Transverse colon (tissue), 4 donors: ENCODE data around the gene KCP. TPM values are rescaled to one million over a fixed set of nuclear protein-coding genes. Genes with fewer than 3 reads are reported as not detected.

Experiments
- DNase-seq: peaks from one replicate; pipeline ENCODE4 v3.0.0-alpha.2; 2019
- H3K27ac ChIP-seq, 4 donors: fragments of 200-600 bp; sonication (generic); 2 replicates each; pipeline ENCODE4 v1.5.1; 2016 to 2018; ENCODE audit warnings: inconsistent platforms in 4 of 4
- H3K27me3 ChIP-seq: fragments of 200-600 bp; sonication (generic); 2 replicates; pipeline ENCODE4 v1.5.1; 2017; ENCODE audit warnings: inconsistent platforms
- H3K36me3 ChIP-seq, 4 donors: fragments of 200-600 bp; sonication (generic); 2 replicates each; pipeline ENCODE4 v1.5.1; 2017 to 2019; ENCODE audit warnings: inconsistent platforms in 4 of 4
- H3K4me1 ChIP-seq, 4 donors: fragments of 200-600 bp; sonication (generic); 2 replicates each; pipeline ENCODE4 v1.5.1; 2017 to 2020; ENCODE audit warnings: inconsistent platforms in 4 of 4
- H3K4me3 ChIP-seq, 4 donors: fragments of 200-600 bp; sonication (generic); 1 replicate in 1 of 4; 2 replicates in 3 of 4; pipeline versions ENCODE4 v1.5.1 to v1.6.1; 2017 to 2019; ENCODE audit warnings: inconsistent platforms in 4 of 4
- H3K9me3 ChIP-seq, 2 donors: fragments of 200-600 bp; sonication (generic); 2 replicates each; pipeline ENCODE4 v1.5.1; 2017 to 2019; ENCODE audit warnings: inconsistent platforms in 2 of 2
- EP300 ChIP-seq: sonication (generic); formaldehyde crosslinking; IDR thresholded peaks from one replicate; pipeline ENCODE4 v1.6.1; 2017; ENCODE audit warnings: antibody characterized with exemption, low read depth
- POLR2A ChIP-seq: fragments of 450-650 bp; IDR thresholded peaks from one replicate; pipeline ENCODE4 v1.6.1; 2016; ENCODE audit warnings: antibody characterized with exemption, mild to moderate bottlenecking, moderate library complexity
- POLR2AphosphoS5 ChIP-seq, 3 donors: sonication (generic); formaldehyde crosslinking; IDR thresholded peaks; one replicate each; pipeline ENCODE4 v1.6.1; 2016; ENCODE audit warnings: antibody characterized with exemption in 3 of 3
- WGBS, 2 donors: methylation state at CpG; one replicate each; pipeline ENCODE4 v1.1.5; 2018; ENCODE audit warnings: low coverage in 1 of 2; 5-methylcytosine and 5-hydroxymethylcytosine counted together
- in situ Hi-C, 4 donors: fragments of 200-750 bp; cut with MboI; loops; one replicate each; pipeline versions ENCODE4 v1.15.0 to v1.15.1; 2017; ENCODE audit warnings: low sequenced_read_pairs in 3 of 4, low pct_ligation_motif_present in 1 of 4, low pct_unique_long_range_greater_than_20kb in 1 of 4
- intact Hi-C: fragments of 100-400 bp; cut with DNase I; formaldehyde crosslinking; loops from one replicate; pipeline ENCODE4 v1.15.1; 2023; ENCODE audit warnings: low total_unique reads
- total RNA-seq, 4 donors: library from RNA; depleted of rRNA; stranded (reverse); fragments of >200 nt; gene quantifications; one replicate each; pipeline ENCODE4 v1.1.0, GENCODE V29; 2016
- TF ChIP-seq, protein P1 (sequence below), 5 experiments: fragments of 200-600 bp in 3 of 5; fragments of 450-650 bp in 2 of 5; sonication (generic) in 3 of 5; IDR thresholded peaks; 1 replicate in 2 of 5; 2 replicates in 3 of 5; pipeline ENCODE4 v1.5.1; 2016 to 2017; ENCODE audit warnings: antibody characterized with exemption in 5 of 5, inconsistent platforms in 3 of 5, mild to moderate bottlenecking in 2 of 5, moderate library complexity in 1 of 5

KCP gene
- total RNA-seq, 4 donors from 2014 or later = 0.32 to 0.75 (median 0.68) TPM; not detected in 1

DNA sequence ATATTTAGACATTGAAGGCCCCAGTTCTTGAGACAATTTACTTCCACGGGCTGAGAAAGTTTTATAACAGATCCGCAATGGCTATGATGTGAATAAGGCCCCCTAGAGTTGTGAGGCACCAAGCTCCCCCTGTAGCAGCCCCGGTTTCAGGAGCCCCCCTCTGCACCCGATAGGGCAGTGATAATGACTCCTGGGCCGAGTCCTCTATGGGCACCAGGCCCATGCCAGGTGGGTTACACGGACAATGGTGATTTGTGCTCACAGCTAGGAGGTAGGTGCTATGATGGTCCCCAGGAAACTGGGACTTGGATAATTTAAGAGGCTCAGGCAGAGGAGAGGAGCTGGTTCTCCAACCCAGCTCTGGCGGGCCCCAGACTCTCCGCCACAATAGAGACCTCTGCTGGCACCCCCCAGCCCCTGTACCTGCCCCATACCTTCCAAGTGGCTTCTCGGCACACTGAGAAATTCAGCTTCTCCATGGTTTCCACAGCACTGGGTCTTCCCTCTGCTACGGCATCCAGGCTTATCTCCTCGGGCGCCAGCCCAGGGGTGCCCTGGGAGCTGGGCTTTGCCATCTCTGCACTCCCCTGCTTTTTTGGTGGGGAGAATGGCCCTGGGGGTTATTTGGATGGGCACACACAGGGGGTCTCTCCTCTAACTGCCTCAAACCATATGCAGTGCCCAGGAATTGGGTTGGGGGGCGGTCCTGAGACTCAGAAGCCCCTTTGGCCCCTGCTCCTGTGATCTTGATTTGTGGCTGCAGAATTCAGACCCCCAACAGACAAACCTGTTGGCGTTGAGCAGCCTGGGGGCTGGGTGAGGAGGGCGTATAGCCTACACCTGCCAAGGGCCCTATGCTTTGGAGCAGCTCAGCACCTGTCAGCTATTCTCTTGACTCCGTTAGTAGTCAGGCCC lies 12.2 kb upstream of the KCP start:
- Histone ChIP-seq H3K4me3 (no peak overlapping the region), H3K4me1 (no peaks in the 10 kb centered on the region), H3K27ac (no peak overlapping the region), H3K9me3 (no peaks in the 10 kb centered on the region), H3K27me3 (peaks cover 22% of the 10 kb centered on the region), H3K36me3 (no peaks in the 10 kb centered on the region)
- DNase-seq = peak; percentile 5
- WGBS, 2 donors = 84 to 92% methylated on average over 2 to 16 of the region's 16 CpGs
- in situ Hi-C loops = no loop called here
- intact Hi-C loops = no loop called here
- no peak for TF ChIP-seq POLR2AphosphoS5 (IDR thresholded peaks at IDR 0.05)

DNA sequence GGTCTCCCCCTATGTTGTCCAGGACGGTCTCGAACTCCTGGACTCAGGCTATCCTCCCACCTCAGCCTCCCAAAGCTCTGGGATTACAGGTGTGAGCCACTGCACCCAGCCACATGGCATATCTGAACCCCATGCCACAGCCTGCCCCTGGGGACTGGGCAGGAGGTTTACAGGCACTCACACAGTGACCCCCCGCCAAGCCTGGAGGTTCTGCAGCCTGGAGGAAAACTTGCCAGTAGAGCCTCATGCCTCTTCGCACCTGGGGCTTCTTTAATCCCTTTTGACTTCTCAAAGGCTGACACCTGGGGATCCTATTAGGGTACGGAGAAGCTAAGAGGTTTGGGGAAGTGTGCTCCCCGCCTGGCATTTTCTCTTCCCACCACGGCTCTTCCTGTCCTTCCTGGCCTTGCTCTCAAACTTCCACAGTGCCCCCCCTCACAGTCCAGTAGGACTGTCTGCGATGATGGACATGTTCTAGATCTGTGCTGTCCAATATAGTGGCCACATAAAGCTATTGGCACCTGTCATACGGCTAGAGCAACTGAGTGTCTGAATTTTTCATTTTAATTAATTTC lies 11.4 kb upstream of the KCP start:
- H3K27me3 ChIP-seq = peaks cover 25% of the 10 kb centered on the region

DNA sequence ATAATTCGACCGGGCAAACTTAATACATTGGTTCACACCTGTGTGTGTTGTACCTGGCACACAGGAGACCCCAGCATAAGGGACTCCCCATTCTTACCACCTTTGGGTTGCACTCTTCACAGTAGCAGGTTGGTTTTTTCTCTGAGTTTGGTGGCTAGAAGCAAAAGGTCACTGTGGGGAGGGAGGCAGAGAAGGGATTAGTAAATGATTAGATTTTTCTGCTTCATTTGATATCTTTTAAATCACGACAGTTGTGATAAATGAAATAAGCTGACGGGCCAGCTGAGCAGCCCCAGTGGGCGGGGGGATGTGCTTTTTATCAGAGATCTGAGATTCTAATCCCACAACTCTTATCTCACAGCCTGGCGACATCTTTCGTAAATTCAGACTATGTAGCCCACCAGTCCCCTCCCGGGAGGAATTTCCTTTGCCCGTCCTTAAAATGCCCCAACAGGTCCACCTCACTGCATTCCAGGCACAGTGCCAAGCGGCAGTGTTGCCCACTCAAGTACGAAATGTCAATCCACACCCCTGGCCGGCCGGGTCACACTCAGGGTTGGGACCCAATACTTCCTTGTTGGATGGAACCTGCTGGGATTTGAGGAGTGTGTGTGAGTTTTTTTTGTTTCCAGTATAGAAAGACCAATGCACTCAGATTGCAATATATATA lies 10.5 kb upstream of the KCP start:
- H3K4me1 ChIP-seq = peaks cover 0 to 2% (median under 1%) of the 10 kb centered on the region in 4 donors
- intact Hi-C loops (no loop called here), in situ Hi-C loops (no loop called here)
- no peaks in the 10 kb centered on the region for H3K36me3 ChIP-seq
- WGBS, 2 donors = 63 to 70% methylated on average over 5 to 13 of the region's 13 CpGs
- H3K27ac ChIP-seq = no peak overlapping the region
- no peaks in the 10 kb centered on the region for H3K9me3 ChIP-seq
- no peak overlapping the region for H3K4me3 ChIP-seq
- H3K27me3 ChIP-seq = peaks cover 33% of the 10 kb centered on the region
- TF ChIP-seq EP300 = no peak
- TF ChIP-seq, protein P1, sequence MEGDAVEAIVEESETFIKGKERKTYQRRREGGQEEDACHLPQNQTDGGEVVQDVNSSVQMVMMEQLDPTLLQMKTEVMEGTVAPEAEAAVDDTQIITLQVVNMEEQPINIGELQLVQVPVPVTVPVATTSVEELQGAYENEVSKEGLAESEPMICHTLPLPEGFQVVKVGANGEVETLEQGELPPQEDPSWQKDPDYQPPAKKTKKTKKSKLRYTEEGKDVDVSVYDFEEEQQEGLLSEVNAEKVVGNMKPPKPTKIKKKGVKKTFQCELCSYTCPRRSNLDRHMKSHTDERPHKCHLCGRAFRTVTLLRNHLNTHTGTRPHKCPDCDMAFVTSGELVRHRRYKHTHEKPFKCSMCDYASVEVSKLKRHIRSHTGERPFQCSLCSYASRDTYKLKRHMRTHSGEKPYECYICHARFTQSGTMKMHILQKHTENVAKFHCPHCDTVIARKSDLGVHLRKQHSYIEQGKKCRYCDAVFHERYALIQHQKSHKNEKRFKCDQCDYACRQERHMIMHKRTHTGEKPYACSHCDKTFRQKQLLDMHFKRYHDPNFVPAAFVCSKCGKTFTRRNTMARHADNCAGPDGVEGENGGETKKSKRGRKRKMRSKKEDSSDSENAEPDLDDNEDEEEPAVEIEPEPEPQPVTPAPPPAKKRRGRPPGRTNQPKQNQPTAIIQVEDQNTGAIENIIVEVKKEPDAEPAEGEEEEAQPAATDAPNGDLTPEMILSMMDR (IDR thresholded peaks at IDR 0.05) = no peak
- no peak for DNase-seq

More for the DNA sequence above, 11.4 kb upstream of the KCP start:
- TF ChIP-seq, protein P1 (IDR thresholded peaks at IDR 0.05) = no peak
- no peak for TF ChIP-seq EP300
- Histone ChIP-seq H3K4me3 (no peak overlapping the region), H3K36me3 (no peaks in the 10 kb centered on the region), H3K4me1 (no peaks in the 10 kb centered on the region), H3K27ac (no peak overlapping the region), H3K9me3 (no peaks in the 10 kb centered on the region)
- in situ Hi-C loops (no loop called here), intact Hi-C loops (no loop called here)
- DNase-seq = no peak
- WGBS, 2 donors = 83% methylated on average over 8 of the region's 9 CpGs; no CpG with 5 or more reads in 1 of the 2 donors

DNA sequence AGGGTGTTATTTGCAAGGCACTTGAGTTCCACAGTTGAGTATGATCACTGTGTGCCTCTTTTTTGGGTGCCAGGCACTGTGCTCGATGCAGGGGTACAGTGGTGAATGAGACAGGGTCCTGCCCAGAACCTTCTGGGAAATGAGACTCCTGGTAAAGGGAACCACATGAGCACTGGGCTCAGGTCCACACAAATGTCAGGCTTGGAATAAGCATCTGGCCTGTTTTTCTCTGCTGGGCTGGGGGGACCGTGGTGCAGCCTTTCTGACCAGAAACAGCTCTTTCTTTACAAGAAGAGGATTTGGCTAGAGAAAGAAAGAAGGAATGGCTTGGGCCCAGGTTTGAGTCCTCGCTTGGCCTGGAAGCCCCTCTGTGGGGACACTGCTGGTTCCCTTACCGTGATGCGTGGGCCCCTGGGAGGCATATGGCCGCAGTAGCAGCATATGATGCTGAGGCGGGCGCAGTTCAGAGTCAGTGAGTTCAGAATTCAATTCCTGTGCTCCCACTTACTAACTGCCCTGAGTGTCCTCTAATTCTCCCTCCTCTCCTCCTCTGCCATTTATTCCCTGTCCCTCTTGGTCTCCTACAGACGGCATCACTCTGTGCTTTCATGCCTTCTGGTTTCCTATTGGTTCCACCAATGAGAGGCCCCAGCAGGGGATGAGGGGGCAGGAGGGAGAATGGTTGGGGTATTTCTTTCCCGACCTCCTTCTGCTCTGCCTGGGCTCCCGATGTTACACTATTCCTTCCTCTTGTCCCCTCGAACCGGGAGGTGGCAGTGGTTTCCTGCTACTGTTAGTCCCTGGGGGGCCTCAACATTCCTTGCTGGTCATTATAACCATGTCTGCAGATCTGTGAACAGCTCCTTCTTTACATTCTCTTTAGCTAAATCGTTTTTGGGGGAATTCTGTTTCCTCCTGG lies 9.6 kb upstream of the KCP start:
- H3K27me3 ChIP-seq = peaks cover 42% of the 10 kb centered on the region
- in situ Hi-C loops = no loop called here
- intact Hi-C loops = no loop called here
- H3K4me1 ChIP-seq = peaks cover 0 to 11% (median 5%) of the 10 kb centered on the region in 4 donors
- DNase-seq = no peak
- H3K36me3 ChIP-seq = no peaks in the 10 kb centered on the region
- 27 to 60% methylated on average over 2 to 14 of the region's 14 CpGs for WGBS, 2 donors
- H3K27ac ChIP-seq = no peak overlapping the region
- no peak overlapping the region for H3K4me3 ChIP-seq
- no peaks in the 10 kb centered on the region for H3K9me3 ChIP-seq
- TF ChIP-seq EP300 = no peak
- TF ChIP-seq, protein P1 (IDR thresholded peaks at IDR 0.05) = no peak
- no peak for TF ChIP-seq POLR2A
- TF ChIP-seq POLR2AphosphoS5 (IDR thresholded peaks at IDR 0.05) = no peak
